ENCODE data around the gene NRP2. TPM values are rescaled to one million over a fixed set of nuclear protein-coding genes. Genes with fewer than 3 reads are reported as not detected.

The NRP2 gene
- total RNA-seq, 6 donors from 2014 or later = 61.4 to 99.4 (median 71.8) TPM

- TF ChIP-seq EP300 (IDR thresholded peaks at IDR 0.05) (no peak), CTCF (IDR thresholded peaks at IDR 0.05) (no peak), POLR2AphosphoS5 (IDR thresholded peaks at IDR 0.05) (no peak), POLR2A (IDR thresholded peaks at IDR 0.05) (no peak)
- no peak overlapping the region for H3K4me3 ChIP-seq
- peaks cover 16 to 52% (median 39%) of the 10 kb centered on the region in 4 donors for H3K4me1 ChIP-seq
- DNase-seq (no peak), ATAC-seq (ENCODE audit: low FRiP score in 2 of 2) (no peak)
- WGBS, 2 donors = 25 to 31% methylated on average over 1 of the region's 1 CpG
- no peaks in the 10 kb centered on the region for H3K27me3 ChIP-seq
- H3K27ac ChIP-seq = peak overlapping the region in 1 of 4 donors; percentile 38
- no peaks in the 10 kb centered on the region for H3K9me3 ChIP-seq
- H3K36me3 ChIP-seq = no peaks in the 10 kb centered on the region
Measured at GRCh38 chr2:205713086-205713485, 30.8 kb downstream of the NRP2 start.

- ATAC-seq (ENCODE audit: low FRiP score in 2 of 2) = peak; percentile 39 to 64
Measured at GRCh38 chr2:205714058-205714776, 31.9 kb downstream of the NRP2 start.

GRCh38 chr2:205714789-205715720 lies 32.8 kb downstream of the NRP2 start:
- ATAC-seq (ENCODE audit: low FRiP score in 2 of 2) (no peak), DNase-seq (peak in 1 of 2 donors; percentile 10)
- TF ChIP-seq CTCF (IDR thresholded peaks at IDR 0.05) (no peak), POLR2A (IDR thresholded peaks at IDR 0.05) (no peak), POLR2AphosphoS5 (IDR thresholded peaks at IDR 0.05) (peak in 1 of 2 donors; percentile 5), EP300 (IDR thresholded peaks at IDR 0.05) (no peak)
- Histone ChIP-seq H3K9me3 (no peaks in the 10 kb centered on the region), H3K27me3 (no peaks in the 10 kb centered on the region), H3K4me3 (no peak overlapping the region), H3K36me3 (no peaks in the 10 kb centered on the region), H3K27ac (peak overlapping the region; percentile 59 to 75 (median 68)), H3K4me1 (peaks cover 19 to 53% (median 35%) of the 10 kb centered on the region in 4 donors)
- 72 to 75% methylated on average over 13 of the region's 13 CpGs for WGBS, 2 donors

More at GRCh38 chr2:205714058-205714776, 31.9 kb downstream of the NRP2 start:
- Histone ChIP-seq H3K4me3 (no peak overlapping the region), H3K4me1 (peaks cover 19 to 50% (median 36%) of the 10 kb centered on the region in 4 donors), H3K27ac (peak overlapping the region; percentile 59 to 75 (median 68)), H3K27me3 (no peaks in the 10 kb centered on the region), H3K9me3 (no peaks in the 10 kb centered on the region), H3K36me3 (no peaks in the 10 kb centered on the region)
- no peak for DNase-seq
- 48 to 52% methylated on average over 5 of the region's 5 CpGs for WGBS, 2 donors
- TF ChIP-seq CTCF (IDR thresholded peaks at IDR 0.05) (no peak), POLR2A (IDR thresholded peaks at IDR 0.05) (no peak), EP300 (IDR thresholded peaks at IDR 0.05) (no peak), POLR2AphosphoS5 (IDR thresholded peaks at IDR 0.05) (no peak)

- no peak for ATAC-seq (ENCODE audit: low FRiP score in 2 of 2)
- Histone ChIP-seq H3K9me3 (no peaks in the 10 kb centered on the region), H3K36me3 (peaks cover 0 to 4% (median 0%) of the 10 kb centered on the region in 4 donors), H3K27ac (no peak overlapping the region), H3K4me1 (peaks cover 19 to 58% (median 39%) of the 10 kb centered on the region in 4 donors), H3K4me3 (no peak overlapping the region), H3K27me3 (no peaks in the 10 kb centered on the region)
- DNase-seq = no peak
- TF ChIP-seq EP300 (IDR thresholded peaks at IDR 0.05) (no peak), POLR2AphosphoS5 (IDR thresholded peaks at IDR 0.05) (no peak)
- WGBS, 2 donors = 83 to 85% methylated on average over 19 to 20 of the region's 20 CpGs
Measured at GRCh38 chr2:205715831-205716525, 33.7 kb downstream of the NRP2 start.

Measured in upper lobe of left lung (tissue), 6 donors.